PFSK-1 (cell line): ENCODE results near the gene HLX.

Experiments
- POLR2AphosphoS5 ChIP-seq: IDR thresholded peaks from 2 replicates; pipeline ENCODE4 v1.6.1; 2012; ENCODE audit warnings: low read depth, mild to moderate bottlenecking, control low read depth, low read length, moderate library complexity
- SIN3A ChIP-seq: IDR thresholded peaks from 2 replicates; pipeline ENCODE4 v1.6.1; 2012; ENCODE audit warnings: mild to moderate bottlenecking, low read length, moderate library complexity, borderline replicate concordance; ENCODE audit not compliant: insufficient read depth
- TAF1 ChIP-seq: IDR thresholded peaks from 2 replicates; pipeline ENCODE4 v1.6.1; 2012; ENCODE audit warnings: low read length, control low read depth, borderline replicate concordance; ENCODE audit not compliant: insufficient read depth

DNA sequence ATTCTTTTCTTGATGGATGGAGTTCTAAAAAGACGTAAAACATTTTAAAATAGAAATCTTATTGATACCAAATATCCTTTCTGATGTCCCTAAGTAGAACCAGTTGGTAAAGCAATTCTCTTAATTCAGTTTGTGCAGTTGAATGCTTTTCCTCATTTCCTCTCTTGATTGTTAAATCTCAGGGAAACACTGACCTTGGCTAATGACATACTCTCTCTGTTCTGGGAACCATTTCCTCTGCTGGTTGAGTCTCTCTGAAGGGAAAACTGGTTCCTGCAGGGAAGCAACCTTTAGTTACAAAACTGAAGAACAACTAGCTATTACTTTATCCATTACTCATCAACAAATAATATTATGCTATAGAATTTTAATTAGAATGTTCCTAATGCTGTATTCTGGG lies 36.7 kb downstream of the HLX start:
- TF ChIP-seq TAF1 (no peak), POLR2AphosphoS5 (no peak), SIN3A (no peak)
